ENCODE data around the gene GFER.

DNA sequence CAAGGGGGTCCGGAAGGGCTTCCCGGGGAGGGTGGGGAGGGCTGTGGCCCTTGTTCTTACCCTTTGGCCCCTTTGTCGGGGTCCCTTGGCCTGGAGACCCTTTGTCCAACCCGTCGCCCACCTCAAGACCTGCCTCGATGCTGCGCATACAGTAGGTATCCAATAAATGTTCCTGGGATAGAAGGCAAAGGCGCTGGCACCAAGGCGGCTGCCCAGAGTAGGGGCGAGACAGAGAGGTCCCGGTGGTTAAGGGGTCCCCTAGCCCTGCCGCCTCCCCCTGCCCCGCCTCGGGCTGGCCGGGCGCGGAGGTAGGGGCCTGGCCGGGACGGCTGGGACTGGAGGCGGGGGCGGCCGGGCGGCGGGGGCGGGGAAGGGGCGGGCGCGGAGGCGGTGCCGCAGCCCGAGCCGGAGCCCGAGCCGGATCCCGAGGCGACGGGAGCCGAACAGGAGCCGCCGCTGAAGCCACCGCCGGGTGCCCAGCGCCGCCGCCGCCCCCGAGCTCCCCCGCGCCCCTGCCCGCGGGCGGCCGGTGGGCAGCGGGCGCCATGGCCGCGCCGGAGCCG, 42.5 kb downstream of the GFER start, which contains the start of gene NHERF2:
- TF ChIP-seq IKZF2 (IDR thresholded peaks at IDR 0.05) (no peak), ESRRA (IDR thresholded peaks at IDR 0.05; ENCODE audit: low read length) (no peak)
- TF ChIP-seq, protein P1, sequence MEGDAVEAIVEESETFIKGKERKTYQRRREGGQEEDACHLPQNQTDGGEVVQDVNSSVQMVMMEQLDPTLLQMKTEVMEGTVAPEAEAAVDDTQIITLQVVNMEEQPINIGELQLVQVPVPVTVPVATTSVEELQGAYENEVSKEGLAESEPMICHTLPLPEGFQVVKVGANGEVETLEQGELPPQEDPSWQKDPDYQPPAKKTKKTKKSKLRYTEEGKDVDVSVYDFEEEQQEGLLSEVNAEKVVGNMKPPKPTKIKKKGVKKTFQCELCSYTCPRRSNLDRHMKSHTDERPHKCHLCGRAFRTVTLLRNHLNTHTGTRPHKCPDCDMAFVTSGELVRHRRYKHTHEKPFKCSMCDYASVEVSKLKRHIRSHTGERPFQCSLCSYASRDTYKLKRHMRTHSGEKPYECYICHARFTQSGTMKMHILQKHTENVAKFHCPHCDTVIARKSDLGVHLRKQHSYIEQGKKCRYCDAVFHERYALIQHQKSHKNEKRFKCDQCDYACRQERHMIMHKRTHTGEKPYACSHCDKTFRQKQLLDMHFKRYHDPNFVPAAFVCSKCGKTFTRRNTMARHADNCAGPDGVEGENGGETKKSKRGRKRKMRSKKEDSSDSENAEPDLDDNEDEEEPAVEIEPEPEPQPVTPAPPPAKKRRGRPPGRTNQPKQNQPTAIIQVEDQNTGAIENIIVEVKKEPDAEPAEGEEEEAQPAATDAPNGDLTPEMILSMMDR (IDR thresholded peaks at IDR 0.05 in 2 of 3, conservative IDR thresholded peaks at IDR 0.05 in 1 of 3; ENCODE audit: control insufficient read depth in 2 of 3, extremely low read depth in 1 of 3, insufficient read depth in 1 of 3, low read depth in 3 of 3, low read length in 3 of 3), result no peak
